HCT116 (cell line): Measurements from ENCODE around the gene HPD. TPM values are rescaled to one million over a fixed set of nuclear protein-coding genes. Genes with fewer than 3 reads are reported as not detected.

Experiments
- ATAC-seq: fragments of 200-7000 bp; cut with Tn5 transposase; 2 replicates; pipeline ENCODE4 v1.9.1; 2020; ENCODE audit warnings: mild to moderate bottlenecking, moderate library complexity
- BruUV-seq: library from RNA; stranded (reverse); fragments of 400-500 nt; replicated peaks from 2 replicates; lab custom pipeline; 2021; lab: Mats Ljungman, UMichigan
- CTCF ChIA-PET: fragments of 300-600 bp; sonication (Branson Sonifier 250); formaldehyde crosslinking; loops from one replicate; lab custom pipeline; 2021; ENCODE audit warnings: antibody characterized with exemption; lab: Charles Lee
- POLR2A ChIA-PET: fragments of 300-600, 350-600 bp; sonication (Branson Sonifier 250); formaldehyde crosslinking; loops from one replicate; lab custom pipeline; 2021; ENCODE audit warnings: antibody characterized with exemption; lab: Charles Lee
- RAD21 ChIA-PET, 2 experiments: fragments of 300-600 bp; sonication (Branson Sonifier 250); formaldehyde crosslinking; loops; one replicate each; lab custom pipeline; 2023; ENCODE audit warnings: low total read pairs in 2 of 2; ENCODE audit not compliant: uncharacterized antibody in 2 of 2, unreplicated experiment in 2 of 2, low non-redundant PET in 1 of 2; lab: Charles Lee
- DNase-seq: peaks from one replicate; pipeline ENCODE4 v3.0.0-alpha.2; 2010; ENCODE audit warnings: low read depth, low spot score
- H2AFZ ChIP-seq: fragments of 200-600 bp; shearing (Covaris generic), sonication (generic); 2 replicates; pipeline ENCODE4 v1.6.1; 2017; ENCODE audit warnings: low read depth, mixed run types, mixed read lengths, antibody characterized with exemption, low read length; ENCODE audit not compliant: poor library complexity, severe bottlenecking
- H3K27ac ChIP-seq: 2 replicates; pipeline ENCODE4 v1.5.1; 2012; ENCODE audit warnings: low read depth, low read length
- H3K27me3 ChIP-seq: fragments of 200-600 bp; sonication (generic); 2 replicates; pipeline ENCODE4 v1.6.1; 2016; ENCODE audit warnings: mixed run types, low read length, mixed read lengths; ENCODE audit not compliant: insufficient read depth
- H3K36me3 ChIP-seq, 2 experiments: fragments of 200-500 bp in 1 of 2; fragments of 200-600 bp in 1 of 2; sonication (Bioruptor generic) in 1 of 2; sonication (generic) in 1 of 2; 2 replicates each; pipeline versions ENCODE4 v1.5.1 to v1.6.1; 2014 to 2016; ENCODE audit warnings: low read length in 2 of 2, inconsistent platforms in 1 of 2, mixed read lengths in 1 of 2, mixed run types in 1 of 2; ENCODE audit not compliant: insufficient read depth in 2 of 2, control insufficient read depth in 1 of 2
- H3K4me1 ChIP-seq, 2 experiments: fragments of 200-600 bp in 1 of 2; sonication (generic) in 1 of 2; 2 replicates each; pipeline versions ENCODE4 v1.5.1 to v1.6.1; 2012 to 2017; ENCODE audit warnings: low read length in 2 of 2, inconsistent platforms in 1 of 2, mild to moderate bottlenecking in 1 of 2, mixed read lengths in 1 of 2, mixed run types in 1 of 2, moderate library complexity in 1 of 2; ENCODE audit not compliant: insufficient read depth in 2 of 2, control insufficient read depth in 1 of 2
- H3K4me2 ChIP-seq: fragments of 200-600 bp; sonication (generic); 2 replicates; pipeline ENCODE4 v1.6.1; 2017; ENCODE audit warnings: mixed run types, low read length, mixed read lengths
- H3K4me3 ChIP-seq, 2 experiments: fragments of 200-600 bp in 1 of 2; sonication (generic) in 1 of 2; replicated peaks in 1 of 2; 2 replicates each; pipeline ENCODE4 v1.5.1; 2011 to 2016; ENCODE audit warnings: low read length in 2 of 2, control low read depth in 1 of 2, low read depth in 1 of 2, mild to moderate bottlenecking in 1 of 2, mixed read lengths in 1 of 2, mixed run types in 1 of 2
- H3K79me2 ChIP-seq: fragments of 200-600 bp; sonication (generic); 2 replicates; pipeline ENCODE4 v1.6.1; 2017; ENCODE audit warnings: mild to moderate bottlenecking, mixed run types, low read length, moderate library complexity, mixed read lengths; ENCODE audit not compliant: insufficient read depth
- H3K9ac ChIP-seq: fragments of 200-600 bp; sonication (generic); 2 replicates; pipeline ENCODE4 v1.6.1; 2016; ENCODE audit warnings: low read length, mixed read lengths
- H3K9me2 ChIP-seq: fragments of 200-600 bp; sonication (generic), shearing (Covaris generic); 2 replicates; pipeline ENCODE4 v1.6.1; 2017; ENCODE audit warnings: mixed run types, mild to moderate bottlenecking, moderate library complexity; ENCODE audit not compliant: insufficient read depth
- H3K9me3 ChIP-seq, 2 experiments: fragments of 200-500 bp in 1 of 2; fragments of 200-600 bp in 1 of 2; sonication (Bioruptor generic) in 1 of 2; sonication (generic) in 1 of 2; 2 replicates each; pipeline ENCODE4 v1.6.1; 2014 to 2017; ENCODE audit warnings: low read length in 2 of 2, mixed read lengths in 2 of 2, inconsistent platforms in 1 of 2, low read depth in 1 of 2, mild to moderate bottlenecking in 1 of 2, mixed run types in 1 of 2, moderate library complexity in 1 of 2; ENCODE audit not compliant: control insufficient read depth in 1 of 2, insufficient read depth in 1 of 2
- H4K20me1 ChIP-seq: fragments of 200-600 bp; sonication (generic), shearing (Covaris generic); 2 replicates; pipeline ENCODE4 v1.6.1; 2017; ENCODE audit warnings: mixed run types, mild to moderate bottlenecking, moderate library complexity; ENCODE audit not compliant: insufficient read depth
- CTCF ChIP-seq, 3 experiments: fragments of 200-600 bp in 1 of 3; sonication (generic) in 1 of 3; IDR thresholded peaks in 2 of 3; conservative IDR thresholded peaks in 1 of 3; 2 replicates each; pipeline ENCODE4 v1.5.1; 2012 to 2017; ENCODE audit warnings: low read depth in 2 of 3, low read length in 2 of 3, antibody characterized with exemption in 1 of 3, borderline replicate concordance in 1 of 3, control low read depth in 1 of 3, mild to moderate bottlenecking in 1 of 3, mixed read lengths in 1 of 3, mixed run types in 1 of 3, moderate library complexity in 1 of 3; ENCODE audit not compliant: insufficient read depth in 1 of 3
- ELF1 ChIP-seq: IDR thresholded peaks from 2 replicates; pipeline ENCODE4 v1.6.1; 2012; ENCODE audit warnings: low read depth, borderline replicate concordance
- EZH2 ChIP-seq: fragments of 200-600 bp; sonication (generic); IDR thresholded peaks from 2 replicates; pipeline ENCODE4 v1.6.1; 2017; ENCODE audit warnings: antibody characterized with exemption, mixed run types
- EZH2phosphoT487 ChIP-seq: fragments of 200-600 bp; IDR thresholded peaks from 2 replicates; pipeline ENCODE4 v1.6.1; 2018; ENCODE audit warnings: antibody characterized with exemption, borderline replicate concordance
- FOSL1 ChIP-seq: IDR thresholded peaks from 2 replicates; pipeline ENCODE4 v1.6.1; 2012; ENCODE audit warnings: low read depth
- JUND ChIP-seq: IDR thresholded peaks from 2 replicates; pipeline ENCODE4 v1.6.1; 2012
- MAX ChIP-seq: IDR thresholded peaks from 2 replicates; pipeline ENCODE4 v1.6.1; 2012
- RAD21 ChIP-seq: IDR thresholded peaks from 2 replicates; pipeline ENCODE4 v1.6.1; 2012; ENCODE audit warnings: low read depth, mild to moderate bottlenecking
- REST ChIP-seq: IDR thresholded peaks from 2 replicates; pipeline ENCODE4 v1.6.1; 2012; ENCODE audit warnings: low read depth
- SIN3A ChIP-seq: IDR thresholded peaks from 2 replicates; pipeline ENCODE4 v1.6.1; 2012; ENCODE audit warnings: low read depth
- SRF ChIP-seq: IDR thresholded peaks from 2 replicates; pipeline ENCODE4 v1.6.1; 2012; ENCODE audit warnings: low read depth
- TCF7L2 ChIP-seq: IDR thresholded peaks from 2 replicates; pipeline ENCODE4 v1.7.0; 2011; ENCODE audit warnings: borderline replicate concordance, inconsistent platforms; ENCODE audit not compliant: insufficient read depth, insufficient read length; ENCODE audit errors: extremely low read depth
- ZBTB33 ChIP-seq: IDR thresholded peaks from 2 replicates; pipeline ENCODE4 v1.6.1; 2011; ENCODE audit warnings: mild to moderate bottlenecking, low read length, moderate library complexity; ENCODE audit not compliant: insufficient replicate concordance; ENCODE audit errors: extremely low read depth
- ZFX ChIP-seq: fragments of 450-650 bp; IDR thresholded peaks from 2 replicates; pipeline ENCODE4 v1.6.1; 2017
- intact Hi-C: fragments of 100-400 bp; cut with micrococcal nuclease; formaldehyde crosslinking; loops from 2 replicates; pipeline ENCODE4 v1.10.0; 2022
- total RNA-seq: library from RNA; stranded (reverse); gene quantifications from one replicate; pipeline ENCODE4 v1.2.1, GENCODE V29; 2021; ENCODE audit not compliant: unreplicated experiment

HPD gene
- total RNA-seq, 1 experiment from 2014 or later, result 1.1 TPM

- intact Hi-C loops, result no loop called here
Measured at GRCh38 chr12:121830134-121830533, 28.5 kb downstream of the HPD start.

More at GRCh38 chr12:121830134-121830533, 28.5 kb downstream of the HPD start:
- H2AFZ ChIP-seq, result no peak overlapping the region
- H3K9me3 ChIP-seq, result no peaks in the 10 kb centered on the region
- ATAC-seq (no peak), DNase-seq (no peak)
- POLR2A ChIA-PET, result no interaction called here
- H3K27ac ChIP-seq, result no peak overlapping the region
- H3K4me1 ChIP-seq, result no peaks in the 10 kb centered on the region
- no peak overlapping the region for H3K9ac ChIP-seq
- peaks cover 13 to 28% of the 10 kb centered on the region in 2 experiments; a peak in 3 of 4 replicates for H3K36me3 ChIP-seq
- BruUV-seq, result no TSS peak
- H3K4me3 ChIP-seq, result no peak overlapping the region
- RAD21 ChIA-PET, result no interaction called here
- H3K4me2 ChIP-seq, result no peak overlapping the region
- H3K79me2 ChIP-seq, result no peaks in the 10 kb centered on the region; the same call in 1 of the 2 replicates
- CTCF ChIA-PET, result no interaction called here
- H3K9me2 ChIP-seq, result no peaks in the 10 kb centered on the region
- TF ChIP-seq CTCF (IDR thresholded peaks at IDR 0.05 in 2 of 3, conservative IDR thresholded peaks at IDR 0.05 in 1 of 3; ENCODE audit: borderline replicate concordance in 1 of 3, insufficient read depth in 1 of 3, low read depth in 2 of 3, low read length in 2 of 3), result no peak
- no peak for TF ChIP-seq EZH2phosphoT487
- no peak for TF ChIP-seq ZFX
- no peak for TF ChIP-seq MAX
- TF ChIP-seq EZH2, result no peak
- TF ChIP-seq SIN3A, result no peak
- no peak for TF ChIP-seq TCF7L2
- no peak for TF ChIP-seq RAD21
- no peak for TF ChIP-seq REST
- TF ChIP-seq ELF1, result no peak
- no peak for TF ChIP-seq SRF
- TF ChIP-seq ZBTB33, result no peak
- TF ChIP-seq FOSL1, result no peak
- no peak for TF ChIP-seq JUND
- TF ChIP-seq, all 23 proteins: peak for 0
- Histone ChIP-seq H3K27me3 (no peaks in the 10 kb centered on the region), H4K20me1 (no peaks in the 10 kb centered on the region)
